Measurements from ENCODE around the gene RNASE13.
"Not testable (repeated sequence)": the region's sequence is repeated elsewhere in the genome, so short reads cannot be mapped to it uniquely, and the experiment has no call there.

The RNASE13 gene

GRCh38 chr14:20999591-20999990 is 35.0 kb downstream of the RNASE13 start:
- Mint-ChIP-seq H3K27ac (no peak overlapping the region), H3K4me3 (no peak overlapping the region), H3K27me3 (no peaks in the 10 kb centered on the region), H3K4me1 (peaks cover 15% of the 10 kb centered on the region), H3K9me3 (no peaks in the 10 kb centered on the region)
- DNase-seq (no peak), ATAC-seq (peak; percentile 9)

- H3K27me3 Mint-ChIP-seq: no peaks in the 10 kb centered on the region
- no peak within 1 kb of the TSS for H3K4me3 Mint-ChIP-seq
- no peaks in the 10 kb centered on the region for H3K9me3 Mint-ChIP-seq
- peaks cover 15% of the 10 kb centered on the region for H3K4me1 Mint-ChIP-seq
- DNase-seq (no peak), ATAC-seq (peak; percentile 20)
- H3K27ac Mint-ChIP-seq: peak within 1 kb of the TSS in 1 of 2 donors; percentile 56
Measured at GRCh38 chr14:20998674-20999366, 35.8 kb downstream of the RNASE13 start, which contains the start of gene SLC39A2. TSS of gene SLC39A2 (plus strand) at chr14:20999293. CDS start at chr14:20999447, 154 bp downstream.

- no peaks in the 10 kb centered on the region for H3K27me3 Mint-ChIP-seq
- no peaks in the 10 kb centered on the region for H3K9me3 Mint-ChIP-seq
- DNase-seq (no peak), ATAC-seq (no peak)
- H3K4me3 Mint-ChIP-seq: no peak overlapping the region
- H3K4me1 Mint-ChIP-seq: peaks cover 15% of the 10 kb centered on the region
- H3K27ac Mint-ChIP-seq: peak overlapping the region in 1 of 2 donors; percentile 56
Measured at GRCh38 chr14:20998139-20998538, 36.5 kb downstream of the RNASE13 start.

GRCh38 chr14:20997564-20997963 is 37.0 kb downstream of the RNASE13 start:
- no peak for ATAC-seq
- H3K27me3 Mint-ChIP-seq: no peaks in the 10 kb centered on the region
- H3K9me3 Mint-ChIP-seq: no peaks in the 10 kb centered on the region
- H3K4me3 Mint-ChIP-seq: no peak overlapping the region
- no peak overlapping the region for H3K27ac Mint-ChIP-seq
- DNase-seq: no peak
- peaks cover 15% of the 10 kb centered on the region for H3K4me1 Mint-ChIP-seq

GRCh38 chr14:20997115-20997514 is 37.5 kb downstream of the RNASE13 start:
- ATAC-seq (no peak), DNase-seq (no peak)
- no peaks in the 10 kb centered on the region for H3K9me3 Mint-ChIP-seq
- no peaks in the 10 kb centered on the region for H3K27me3 Mint-ChIP-seq
- H3K4me1 Mint-ChIP-seq: peaks cover 18% of the 10 kb centered on the region
- H3K4me3 Mint-ChIP-seq: no peak overlapping the region
- no peak overlapping the region for H3K27ac Mint-ChIP-seq

- no peaks in the 10 kb centered on the region for H3K27me3 Mint-ChIP-seq
- H3K9me3 Mint-ChIP-seq: no peaks in the 10 kb centered on the region
- ATAC-seq (no peak), DNase-seq (no peak)
- peaks cover 24% of the 10 kb centered on the region for H3K4me1 Mint-ChIP-seq
- no peak overlapping the region for H3K27ac Mint-ChIP-seq
- no peak overlapping the region for H3K4me3 Mint-ChIP-seq
Measured at GRCh38 chr14:20996521-20996920, 38.1 kb downstream of the RNASE13 start.

GRCh38 chr14:20989787-20990600 is 44.6 kb downstream of the RNASE13 start, which contains the start of gene METTL17:
TSS of gene METTL17 (plus strand) at chr14:20989980. CDS start at chr14:20990003, 23 bp downstream.
- peak; percentile 98 for ATAC-seq

GRCh38 chr14:20989471-20989786 is 45.2 kb downstream of the RNASE13 start:
- Mint-ChIP-seq H3K4me1 (peaks cover 41% of the 10 kb centered on the region), H3K27ac (peak overlapping the region; percentile 94 to 96), H3K9me3 (no peaks in the 10 kb centered on the region), H3K27me3 (no peaks in the 10 kb centered on the region), H3K4me3 (peak overlapping the region; percentile 95 to 96)
- no peak for DNase-seq
- no peak for ATAC-seq

More at GRCh38 chr14:20989787-20990600, 44.6 kb downstream of the RNASE13 start, which contains the start of gene METTL17:
- Mint-ChIP-seq H3K4me3 (peak within 1 kb of the TSS; percentile 95 to 96), H3K27me3 (no peaks in the 10 kb centered on the region), H3K9me3 (no peaks in the 10 kb centered on the region), H3K4me1 (peaks cover 44% of the 10 kb centered on the region), H3K27ac (peak within 1 kb of the TSS; percentile 94 to 96)
- peak; percentile 87 to 91 for DNase-seq

GRCh38 chr14:20988717-20989470 is 45.7 kb downstream of the RNASE13 start:
- Mint-ChIP-seq H3K27me3 (no peaks in the 10 kb centered on the region), H3K4me1 (peaks cover 41% of the 10 kb centered on the region), H3K4me3 (peak overlapping the region in 1 of 2 donors; percentile 45), H3K9me3 (no peaks in the 10 kb centered on the region), H3K27ac (no peak overlapping the region)
- DNase-seq (no peak), ATAC-seq (no peak)

- H3K4me1 Mint-ChIP-seq: peaks cover 35% of the 10 kb centered on the region
- no peak for ATAC-seq
- H3K4me3 Mint-ChIP-seq: no peak overlapping the region
- no peak overlapping the region for H3K27ac Mint-ChIP-seq
- no peaks in the 10 kb centered on the region for H3K9me3 Mint-ChIP-seq
- no peak for DNase-seq
- no peaks in the 10 kb centered on the region for H3K27me3 Mint-ChIP-seq
Measured at GRCh38 chr14:20986811-20987210, 47.8 kb downstream of the RNASE13 start.

GRCh38 chr14:20985650-20986049 is 49.0 kb downstream of the RNASE13 start:
- not testable (repeated sequence) for ATAC-seq, H3K27ac Mint-ChIP-seq, H3K27me3 Mint-ChIP-seq, H3K4me3 Mint-ChIP-seq, H3K9me3 Mint-ChIP-seq, DNase-seq
- peaks cover 24% of the 10 kb centered on the region for H3K4me1 Mint-ChIP-seq
